Progenitor cell of endocrine pancreas (in vitro differentiated cells): Measurements from ENCODE around the gene MARCHF3. TPM values are rescaled to one million over a fixed set of nuclear protein-coding genes. Genes with fewer than 3 reads are reported as not detected.
"Not testable (repeated sequence)": the region's sequence is repeated elsewhere in the genome, so short reads cannot be mapped to it uniquely, and the experiment has no call there.

ENCODE experiments used
- DNase-seq: peaks from one replicate; pipeline ENCODE4 v3.0.0; 2021; ENCODE audit warnings: low spot score; ENCODE audit not compliant: unreplicated experiment
- H3K27ac Mint-ChIP-seq: 2 replicates; pipeline ENCODE4 v1.8.0; 2021; ENCODE audit warnings: mild to moderate bottlenecking, moderate library complexity, mixed read lengths
- H3K27me3 Mint-ChIP-seq: 2 replicates; pipeline ENCODE4 v1.8.0; 2021; ENCODE audit warnings: mixed read lengths
- H3K36me3 Mint-ChIP-seq: 2 replicates; pipeline ENCODE4 v1.8.0; 2022; ENCODE audit warnings: mixed read lengths; ENCODE audit not compliant: insufficient read depth
- H3K4me1 Mint-ChIP-seq: 2 replicates; pipeline ENCODE4 v1.8.0; 2021; ENCODE audit warnings: low read depth, mixed read lengths
- H3K4me3 Mint-ChIP-seq: 2 replicates; pipeline ENCODE4 v1.8.0; 2021; ENCODE audit warnings: low read depth, mild to moderate bottlenecking, moderate library complexity, mixed read lengths
- H3K9me3 Mint-ChIP-seq: 2 replicates; pipeline ENCODE4 v1.8.0; 2021; ENCODE audit warnings: low read depth, mixed read lengths
- CTCF ChIP-seq: fragments of 200-600 bp; sonication (generic); IDR thresholded peaks from one replicate; pipeline ENCODE4 v1.5.0; 2021; ENCODE audit warnings: antibody characterized with exemption, mild to moderate bottlenecking; ENCODE audit not compliant: unreplicated experiment
- total RNA-seq: library from RNA; stranded (reverse); gene quantifications from 2 replicates; pipeline ENCODE4 v1.2.1, GENCODE V29; 2021

MARCHF3 gene
- total RNA-seq, 1 donor from 2014 or later = 11.6 TPM

DNA sequence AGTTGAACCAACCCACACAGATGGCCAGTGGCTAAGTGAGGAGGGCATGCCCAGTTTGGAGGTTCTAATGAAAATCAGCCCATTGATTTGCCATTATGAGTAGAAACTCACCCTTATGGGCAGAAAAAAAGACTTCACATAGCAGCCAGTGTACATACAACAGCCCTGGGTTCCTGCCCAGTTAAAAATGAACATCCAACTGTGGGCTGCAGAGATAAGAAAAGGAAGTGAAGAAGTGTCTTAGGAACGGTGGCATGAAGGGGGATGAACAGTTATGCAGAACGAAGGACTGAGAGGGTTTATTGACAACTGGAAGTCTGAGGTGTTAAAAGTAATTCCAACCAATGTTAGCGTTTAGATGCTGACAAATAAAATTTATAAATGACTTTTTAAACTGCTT, 118.4 kb downstream of the MARCHF3 start:
- peaks cover 15% of the 10 kb centered on the region for H3K4me1 Mint-ChIP-seq
- H3K27me3 Mint-ChIP-seq = no peaks in the 10 kb centered on the region
- no peak overlapping the region for H3K4me3 Mint-ChIP-seq
- TF ChIP-seq CTCF = no peak
- no peak overlapping the region for H3K27ac Mint-ChIP-seq
- peaks cover 24% of the 10 kb centered on the region for H3K9me3 Mint-ChIP-seq
- H3K36me3 Mint-ChIP-seq = peaks cover 27% of the 10 kb centered on the region
- DNase-seq = no peak

- Mint-ChIP-seq H3K27ac (no peak overlapping the region), H3K9me3 (peaks cover 27% of the 10 kb centered on the region), H3K36me3 (peaks cover 27% of the 10 kb centered on the region), H3K27me3 (no peaks in the 10 kb centered on the region), H3K4me3 (no peak overlapping the region), H3K4me1 (peaks cover 15% of the 10 kb centered on the region)
- TF ChIP-seq CTCF = no peak
- DNase-seq = no peak
Observed at GRCh38 chr5:126909856-126910255, 120.5 kb downstream of the MARCHF3 start.

DNA sequence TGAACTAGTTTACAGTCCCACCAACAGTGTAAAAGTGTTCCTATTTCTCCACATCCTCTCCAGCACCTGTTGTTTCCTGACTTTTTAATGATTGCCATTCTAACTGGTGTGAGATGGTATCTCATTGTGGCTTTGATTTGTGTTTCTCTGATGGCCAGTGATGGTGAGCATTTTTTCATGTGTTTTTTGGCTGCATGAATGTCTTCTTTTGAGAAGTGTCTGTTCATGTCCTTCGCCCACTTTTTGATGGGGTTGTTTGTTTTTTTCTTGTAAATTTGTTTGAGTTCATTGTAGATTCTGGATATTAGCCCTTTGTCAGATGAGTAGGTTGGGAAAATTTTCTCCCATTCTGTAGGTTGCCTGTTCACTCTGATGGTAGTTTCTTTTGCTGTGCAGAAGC, 126.0 kb downstream of the MARCHF3 start:
- not testable (repeated sequence) for H3K27ac Mint-ChIP-seq, H3K9me3 Mint-ChIP-seq, H3K27me3 Mint-ChIP-seq, DNase-seq, H3K4me1 Mint-ChIP-seq, H3K4me3 Mint-ChIP-seq
- H3K36me3 Mint-ChIP-seq = peaks cover 13% of the 10 kb centered on the region

GRCh38 chr5:126900796-126901195, 129.6 kb downstream of the MARCHF3 start:
- Mint-ChIP-seq H3K36me3 (peaks cover 13% of the 10 kb centered on the region), H3K4me1 (peaks cover 1% of the 10 kb centered on the region), H3K9me3 (no peaks in the 10 kb centered on the region), H3K4me3 (no peak overlapping the region), H3K27me3 (no peaks in the 10 kb centered on the region), H3K27ac (no peak overlapping the region)
- no peak for TF ChIP-seq CTCF
- DNase-seq = no peak

- no peak for TF ChIP-seq CTCF
- Mint-ChIP-seq H3K4me3 (no peak overlapping the region), H3K27me3 (no peaks in the 10 kb centered on the region), H3K4me1 (peaks cover 1% of the 10 kb centered on the region), H3K27ac (no peak overlapping the region), H3K9me3 (peaks cover 3% of the 10 kb centered on the region), H3K36me3 (peaks cover 18% of the 10 kb centered on the region)
- DNase-seq = no peak
Observed at GRCh38 chr5:126899476-126899875, 130.9 kb downstream of the MARCHF3 start.

DNA sequence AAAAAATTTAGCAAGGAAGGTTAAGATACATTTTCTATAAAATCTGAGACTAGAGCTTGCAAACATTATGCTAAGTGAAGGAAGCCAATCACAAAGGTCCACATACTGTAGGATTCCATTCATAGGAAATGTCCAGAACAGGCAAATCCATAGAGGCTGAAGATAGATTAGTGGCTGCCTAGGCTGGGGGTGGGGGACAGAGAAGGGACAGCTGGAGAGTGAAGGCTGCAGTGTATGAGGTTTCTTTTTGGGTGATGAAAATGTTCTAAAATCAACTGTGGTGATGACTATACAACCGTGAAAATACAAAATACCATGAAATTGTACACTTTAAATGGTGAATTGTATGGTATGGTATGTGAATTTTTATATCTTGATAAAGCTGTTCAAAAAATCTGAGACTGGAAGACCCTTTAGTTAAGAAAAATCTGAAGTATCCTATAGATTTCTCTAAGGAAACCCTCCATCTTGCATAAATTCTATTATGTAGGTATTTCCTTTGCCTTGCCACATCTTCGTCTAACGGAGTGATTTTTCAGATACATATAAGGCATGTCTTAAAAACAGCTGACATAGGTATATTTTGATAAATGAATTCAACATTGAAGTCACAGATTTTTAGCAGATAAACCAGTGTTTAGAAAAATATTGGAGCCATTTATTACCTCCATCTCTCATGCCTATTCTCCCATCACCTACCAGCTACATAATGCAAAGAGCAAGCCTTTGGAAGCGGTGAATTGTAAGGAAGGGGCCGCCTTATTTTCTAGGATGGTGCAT, 132.3 kb downstream of the MARCHF3 start:
- no peak for DNase-seq
- H3K4me3 Mint-ChIP-seq = no peak overlapping the region
- no peak for TF ChIP-seq CTCF
- H3K36me3 Mint-ChIP-seq = peaks cover 19% of the 10 kb centered on the region
- H3K4me1 Mint-ChIP-seq = peaks cover 1% of the 10 kb centered on the region
- no peak overlapping the region for H3K27ac Mint-ChIP-seq
- peaks cover 5% of the 10 kb centered on the region for H3K9me3 Mint-ChIP-seq
- no peaks in the 10 kb centered on the region for H3K27me3 Mint-ChIP-seq
